ENCODE results near the gene CXCL14. TPM values are rescaled to one million over a fixed set of nuclear protein-coding genes. Genes with fewer than 3 reads are reported as not detected.
A peak's percentile ranks its signal among the peaks of the same experiment; 100 is the strongest.

The CXCL14 gene
- total RNA-seq, 4 donors from 2014 or later: 0.42 to 4.0 (median 2.6) TPM

DNA sequence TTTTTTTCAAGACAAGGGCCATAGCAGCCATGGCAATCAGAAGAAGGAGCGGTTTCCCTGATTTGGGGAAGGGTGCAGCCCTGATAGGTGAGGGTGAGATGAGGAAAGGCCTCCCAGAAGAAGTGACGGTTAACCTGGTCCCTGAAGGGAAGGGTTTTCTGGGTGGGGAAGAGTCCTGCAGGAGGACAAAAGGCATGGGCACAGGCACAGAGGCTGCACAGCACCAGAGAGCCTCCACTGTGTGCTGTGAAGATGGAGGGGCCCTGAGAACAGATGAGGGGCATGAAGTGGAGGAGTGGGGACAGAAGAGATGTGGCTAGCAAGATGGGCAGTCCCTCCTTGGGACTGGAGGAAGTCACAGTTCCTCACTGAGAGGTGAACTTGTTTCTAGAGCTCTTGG is 46.3 kb upstream of the CXCL14 start:
- peak; percentile 78 for DNase-seq (ENCODE audit: extremely low spot score)
- no peak overlapping the region for H3K27ac ChIP-seq (replicated peaks in 1 of 4)
- H3K9me3 ChIP-seq: peaks cover 0 to 3% (median under 1%) of the 10 kb centered on the region in 4 donors
- no peak for TF ChIP-seq POLR2A (IDR thresholded peaks at IDR 0.05; ENCODE audit: low read depth)
- no peak for TF ChIP-seq POLR2AphosphoS5 (IDR thresholded peaks at IDR 0.05)
- TF ChIP-seq, protein P1, sequence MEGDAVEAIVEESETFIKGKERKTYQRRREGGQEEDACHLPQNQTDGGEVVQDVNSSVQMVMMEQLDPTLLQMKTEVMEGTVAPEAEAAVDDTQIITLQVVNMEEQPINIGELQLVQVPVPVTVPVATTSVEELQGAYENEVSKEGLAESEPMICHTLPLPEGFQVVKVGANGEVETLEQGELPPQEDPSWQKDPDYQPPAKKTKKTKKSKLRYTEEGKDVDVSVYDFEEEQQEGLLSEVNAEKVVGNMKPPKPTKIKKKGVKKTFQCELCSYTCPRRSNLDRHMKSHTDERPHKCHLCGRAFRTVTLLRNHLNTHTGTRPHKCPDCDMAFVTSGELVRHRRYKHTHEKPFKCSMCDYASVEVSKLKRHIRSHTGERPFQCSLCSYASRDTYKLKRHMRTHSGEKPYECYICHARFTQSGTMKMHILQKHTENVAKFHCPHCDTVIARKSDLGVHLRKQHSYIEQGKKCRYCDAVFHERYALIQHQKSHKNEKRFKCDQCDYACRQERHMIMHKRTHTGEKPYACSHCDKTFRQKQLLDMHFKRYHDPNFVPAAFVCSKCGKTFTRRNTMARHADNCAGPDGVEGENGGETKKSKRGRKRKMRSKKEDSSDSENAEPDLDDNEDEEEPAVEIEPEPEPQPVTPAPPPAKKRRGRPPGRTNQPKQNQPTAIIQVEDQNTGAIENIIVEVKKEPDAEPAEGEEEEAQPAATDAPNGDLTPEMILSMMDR (IDR thresholded peaks at IDR 0.05): no peak
- TF ChIP-seq EP300 (IDR thresholded peaks at IDR 0.05): no peak
- H3K36me3 ChIP-seq: no peaks in the 10 kb centered on the region
- no peak overlapping the region for H3K4me3 ChIP-seq
- 89% methylated on average over 2 of the region's 2 CpGs for WGBS
- intact Hi-C loops (cut with DNase I): no loop called here
- peaks cover 0 to 6% (median 2%) of the 10 kb centered on the region in 4 donors for H3K4me1 ChIP-seq
- H3K27me3 ChIP-seq: no peaks in the 10 kb centered on the region

DNA sequence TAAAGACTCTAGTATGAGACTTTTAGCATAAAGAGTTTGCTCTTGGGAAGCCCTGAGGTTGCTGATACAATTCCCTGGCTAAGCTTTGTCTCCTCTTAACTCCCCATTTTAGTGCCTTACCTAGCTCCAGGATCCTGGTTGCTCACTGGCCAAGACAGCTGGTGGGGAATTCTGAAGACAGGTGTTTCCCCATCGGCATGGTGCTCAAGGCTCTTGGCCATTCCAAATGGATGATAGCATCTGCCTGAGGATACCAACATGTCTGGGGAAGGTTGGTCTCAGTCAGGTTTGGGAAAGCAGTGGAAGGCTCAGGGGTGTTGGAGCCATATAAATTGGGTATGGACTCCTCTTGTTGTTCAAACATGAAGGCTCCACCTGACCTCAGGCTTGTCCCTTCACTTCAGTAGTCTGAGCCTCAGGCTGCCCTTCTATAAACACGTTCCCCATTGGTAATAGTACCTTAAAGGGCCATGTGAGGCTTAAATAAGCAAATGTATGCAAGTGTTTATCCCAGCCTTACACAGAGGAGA is 44.5 kb upstream of the CXCL14 start:
- no peak overlapping the region for H3K27ac ChIP-seq (replicated peaks in 1 of 4)
- TF ChIP-seq EP300 (IDR thresholded peaks at IDR 0.05): no peak
- no peak for TF ChIP-seq POLR2AphosphoS5 (IDR thresholded peaks at IDR 0.05)
- TF ChIP-seq, protein P1 (IDR thresholded peaks at IDR 0.05): no peak
- TF ChIP-seq POLR2A (IDR thresholded peaks at IDR 0.05; ENCODE audit: low read depth): no peak
- WGBS: 77% methylated on average over 2 of the region's 2 CpGs
- peak; percentile 82 for DNase-seq (ENCODE audit: extremely low spot score)
- H3K4me3 ChIP-seq: no peak overlapping the region
- H3K4me1 ChIP-seq: peaks cover 0 to 6% (median 2%) of the 10 kb centered on the region in 4 donors
- peaks cover 0 to 21% (median 17%) of the 10 kb centered on the region in 4 donors for H3K9me3 ChIP-seq
- intact Hi-C loops (cut with DNase I): no loop called here
- no peaks in the 10 kb centered on the region for H3K27me3 ChIP-seq
- no peaks in the 10 kb centered on the region for H3K36me3 ChIP-seq

DNA sequence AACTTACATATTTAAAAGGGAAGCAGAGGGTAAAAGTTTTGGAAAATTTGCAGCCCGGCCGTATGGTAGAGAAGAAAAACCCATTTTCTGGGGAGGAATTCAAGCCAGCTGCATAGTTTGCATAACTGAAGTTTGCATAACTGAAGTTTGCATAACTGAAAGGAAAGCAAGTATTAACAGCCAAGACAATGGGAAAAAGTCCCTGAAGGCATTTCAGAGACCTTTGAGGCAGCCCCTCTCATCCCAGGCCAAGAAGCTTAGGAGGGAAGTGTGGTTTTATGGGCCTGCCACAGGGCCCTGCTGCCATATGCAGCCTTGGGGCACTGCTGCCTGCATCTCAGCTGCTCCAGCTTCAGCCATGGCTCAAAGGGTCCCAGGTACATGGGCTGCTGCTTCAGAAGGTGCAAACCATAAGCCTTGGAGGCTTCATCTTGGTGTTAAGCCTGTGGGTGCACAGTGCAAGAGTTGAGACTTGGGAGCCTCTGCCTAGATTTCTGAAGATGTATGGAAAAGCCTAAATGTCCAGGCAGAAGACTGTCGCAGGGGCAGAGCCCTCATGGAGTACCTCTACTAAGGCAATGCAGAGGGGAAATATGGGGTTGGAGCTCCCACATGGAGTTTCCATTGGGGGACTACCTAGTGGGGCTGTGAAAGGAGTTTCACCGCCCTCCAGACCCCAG is 36.9 kb upstream of the CXCL14 start:
- no peak overlapping the region for H3K27ac ChIP-seq (replicated peaks in 1 of 4)
- H3K27me3 ChIP-seq: peaks cover 0 to 10% (median 0%) of the 10 kb centered on the region in 4 donors
- no peaks in the 10 kb centered on the region for H3K36me3 ChIP-seq
- intact Hi-C loops (cut with DNase I): no loop called here
- no peaks in the 10 kb centered on the region for H3K4me1 ChIP-seq
- peaks cover 0 to 30% (median 28%) of the 10 kb centered on the region in 4 donors for H3K9me3 ChIP-seq
- no peak overlapping the region for H3K4me3 ChIP-seq
- WGBS: 80% methylated on average over 4 of the region's 4 CpGs
- peak; percentile 80 for DNase-seq (ENCODE audit: extremely low spot score)
- no peak for TF ChIP-seq EP300 (IDR thresholded peaks at IDR 0.05)
- no peak for TF ChIP-seq POLR2AphosphoS5 (IDR thresholded peaks at IDR 0.05)
- no peak for TF ChIP-seq POLR2A (IDR thresholded peaks at IDR 0.05; ENCODE audit: low read depth)

DNA sequence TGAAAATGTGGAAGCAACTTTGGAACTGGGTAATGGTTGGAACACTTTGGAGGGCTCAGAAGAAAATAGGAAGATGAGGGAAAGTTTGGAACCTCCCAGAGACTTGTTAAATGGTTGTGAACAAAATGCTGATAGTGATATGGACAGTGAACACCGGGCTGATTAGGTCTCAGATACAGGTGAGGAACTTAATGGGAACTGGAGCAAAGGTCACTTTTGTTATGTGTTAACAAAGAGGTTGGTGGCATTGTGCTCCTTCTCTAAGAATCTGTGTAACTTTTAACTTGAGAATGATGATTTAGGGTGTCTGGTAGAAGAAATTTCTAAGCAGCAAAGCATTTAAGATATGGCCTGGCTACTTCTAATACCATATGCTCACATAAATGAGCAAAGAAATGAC is 36.4 kb upstream of the CXCL14 start:
- Histone ChIP-seq H3K4me1 (no peaks in the 10 kb centered on the region), H3K27me3 (peaks cover 0 to 10% (median 0%) of the 10 kb centered on the region in 4 donors), H3K4me3 (no peak overlapping the region), H3K36me3 (no peaks in the 10 kb centered on the region), H3K9me3 (peaks cover 0 to 30% (median 27%) of the 10 kb centered on the region in 4 donors), H3K27ac (replicated peaks in 1 of 4) (no peak overlapping the region)
- WGBS: 91% methylated on average over 1 of the region's 1 CpG
- TF ChIP-seq EP300 (IDR thresholded peaks at IDR 0.05) (no peak), POLR2A (IDR thresholded peaks at IDR 0.05; ENCODE audit: low read depth) (no peak), POLR2AphosphoS5 (IDR thresholded peaks at IDR 0.05) (no peak)
- TF ChIP-seq, protein P1 (IDR thresholded peaks at IDR 0.05): no peak
- intact Hi-C loops (cut with DNase I): no loop called here
- DNase-seq (ENCODE audit: extremely low spot score): no peak

DNA sequence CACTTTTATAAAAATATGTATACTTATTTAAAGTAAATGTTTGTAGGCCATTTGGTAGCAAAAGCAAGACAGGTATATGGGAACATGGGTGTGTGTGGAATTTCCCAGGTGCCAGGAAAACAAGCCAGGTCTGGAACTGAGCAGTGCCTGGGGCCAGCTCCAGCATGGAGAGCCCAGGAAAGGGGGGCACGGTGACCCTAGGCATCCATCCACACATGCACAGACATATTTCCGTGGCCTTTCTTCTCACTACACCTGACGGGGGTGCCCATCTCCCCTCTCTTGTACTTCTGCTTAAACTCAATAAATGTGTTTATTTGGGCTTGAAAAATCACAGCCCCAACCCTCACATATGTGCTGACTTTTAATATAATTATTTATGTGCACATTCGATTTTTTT is 31.2 kb upstream of the CXCL14 start:
- intact Hi-C loops (cut with DNase I): no loop called here
- TF ChIP-seq, protein P1 (IDR thresholded peaks at IDR 0.05): no peak
- TF ChIP-seq POLR2A (IDR thresholded peaks at IDR 0.05; ENCODE audit: low read depth) (no peak), POLR2AphosphoS5 (IDR thresholded peaks at IDR 0.05) (no peak), EP300 (IDR thresholded peaks at IDR 0.05) (no peak)
- 66% methylated on average over 4 of the region's 4 CpGs for WGBS

More for the DNA sequence above, 31.2 kb upstream of the CXCL14 start:
- no peaks in the 10 kb centered on the region for H3K9me3 ChIP-seq
- no peak overlapping the region for H3K27ac ChIP-seq (replicated peaks in 1 of 4)
- peaks cover 0 to 7% (median 0%) of the 10 kb centered on the region in 4 donors for H3K27me3 ChIP-seq
- DNase-seq (ENCODE audit: extremely low spot score): peak; percentile 45
- H3K4me3 ChIP-seq: no peak overlapping the region
- H3K4me1 ChIP-seq: no peaks in the 10 kb centered on the region
- no peaks in the 10 kb centered on the region for H3K36me3 ChIP-seq
